Activated T-helper 1 cell treated with anti-CD3 and anti-CD28 coated beads, Interleukin-12 subunit alpha, Interleukin-12 subunit beta, Interleukin-2, Interleukin-4 antibody, amounts not matched to agents 30 ng/mL and 10 ng/mL and 1 ng/mL, durations not matched to agents 14 hours and 24 hours and 36 hours (primary cell): ENCODE results near the gene PTPRB. TPM values are rescaled to one million over a fixed set of nuclear protein-coding genes. Genes with fewer than 3 reads are reported as not detected.
"Not testable (repeated sequence)": the region's sequence is repeated elsewhere in the genome, so short reads cannot be mapped to it uniquely, and the experiment has no call there.

Experiments used
- DNase-seq: peaks from one replicate; pipeline ENCODE4 v3.0.0; 2021; ENCODE audit warnings: low spot score
- H3K27ac Mint-ChIP-seq: one replicate; pipeline ENCODE4 v1.8.0; 2021; ENCODE audit warnings: mild to moderate bottlenecking, mixed read lengths
- H3K27me3 Mint-ChIP-seq: one replicate; pipeline ENCODE4 v1.8.0; 2022; ENCODE audit warnings: mild to moderate bottlenecking, moderate library complexity, mixed read lengths; ENCODE audit not compliant: insufficient read depth
- H3K36me3 Mint-ChIP-seq: one replicate; pipeline ENCODE4 v1.8.0; 2021; ENCODE audit warnings: low read depth, mixed read lengths
- H3K4me1 Mint-ChIP-seq: one replicate; pipeline ENCODE4 v1.8.0; 2021; ENCODE audit warnings: low read depth, mixed read lengths
- H3K4me3 Mint-ChIP-seq: one replicate; pipeline ENCODE4 v1.8.0; 2021; ENCODE audit warnings: mild to moderate bottlenecking, moderate library complexity, mixed read lengths
- H3K9me3 Mint-ChIP-seq: one replicate; pipeline ENCODE4 v1.8.0; 2021; ENCODE audit warnings: mixed read lengths
- intact Hi-C: fragments of 100-400 bp; cut with micrococcal nuclease; formaldehyde crosslinking; loops from one replicate; pipeline ENCODE4 v1.15.1; 2024
- total RNA-seq: library from RNA; stranded (reverse); gene quantifications from 2 replicates; pipeline ENCODE4 v1.2.3, GENCODE V29; 2022

PTPRB gene
- total RNA-seq, 1 donor from 2014 or later, result not detected

- no peak for DNase-seq
- H3K27me3 Mint-ChIP-seq, result no peaks in the 10 kb centered on the region
- no peaks in the 10 kb centered on the region for H3K36me3 Mint-ChIP-seq
- no peaks in the 10 kb centered on the region for H3K9me3 Mint-ChIP-seq
- no peak overlapping the region for H3K27ac Mint-ChIP-seq
- H3K4me1 Mint-ChIP-seq, result no peaks in the 10 kb centered on the region
- no peak overlapping the region for H3K4me3 Mint-ChIP-seq
- intact Hi-C loops, result no loop called here
Measured at GRCh38 chr12:70540996-70541395, 96.2 kb downstream of the PTPRB start.

GRCh38 chr12:70536650-70537049, 100.6 kb downstream of the PTPRB start:
- Mint-ChIP-seq H3K4me3 (no peak overlapping the region), H3K9me3 (peaks cover 3% of the 10 kb centered on the region), H3K27ac (no peak overlapping the region), H3K27me3 (peaks cover 2% of the 10 kb centered on the region), H3K36me3 (no peaks in the 10 kb centered on the region), H3K4me1 (no peaks in the 10 kb centered on the region)
- intact Hi-C loops, result no loop called here
- no peak for DNase-seq

GRCh38 chr12:70535896-70536374, 101.3 kb downstream of the PTPRB start:
- H3K27ac Mint-ChIP-seq, result no peak overlapping the region
- no peak overlapping the region for H3K4me3 Mint-ChIP-seq
- intact Hi-C loops, result no loop called here
- peaks cover 2% of the 10 kb centered on the region for H3K27me3 Mint-ChIP-seq
- no peaks in the 10 kb centered on the region for H3K36me3 Mint-ChIP-seq
- H3K4me1 Mint-ChIP-seq, result no peaks in the 10 kb centered on the region
- H3K9me3 Mint-ChIP-seq, result peaks cover 3% of the 10 kb centered on the region
- DNase-seq, result no peak

- no peaks in the 10 kb centered on the region for H3K36me3 Mint-ChIP-seq
- H3K4me1 Mint-ChIP-seq, result no peaks in the 10 kb centered on the region
- H3K27ac Mint-ChIP-seq, result no peak overlapping the region
- DNase-seq, result no peak
- H3K27me3 Mint-ChIP-seq, result peaks cover 2% of the 10 kb centered on the region
- intact Hi-C loops, result no loop called here
- peaks cover 3% of the 10 kb centered on the region for H3K9me3 Mint-ChIP-seq
- no peak overlapping the region for H3K4me3 Mint-ChIP-seq
Measured at GRCh38 chr12:70534466-70534865, 102.8 kb downstream of the PTPRB start.

- Mint-ChIP-seq H3K4me1 (no peaks in the 10 kb centered on the region), H3K4me3 (no peak overlapping the region), H3K27ac (no peak overlapping the region), H3K36me3 (no peaks in the 10 kb centered on the region), H3K9me3 (peaks cover 3% of the 10 kb centered on the region), H3K27me3 (peaks cover 2% of the 10 kb centered on the region)
- DNase-seq, result no peak
- intact Hi-C loops, result no loop called here
Measured at GRCh38 chr12:70529647-70530046, 107.6 kb downstream of the PTPRB start.

- Mint-ChIP-seq H3K27ac (no peak overlapping the region), H3K4me3 (no peak overlapping the region)
Measured at GRCh38 chr12:70520847-70521246, 116.4 kb downstream of the PTPRB start.

GRCh38 chr12:70513426-70513825, 123.8 kb downstream of the PTPRB start:
- no peaks in the 10 kb centered on the region for H3K9me3 Mint-ChIP-seq
- no peaks in the 10 kb centered on the region for H3K36me3 Mint-ChIP-seq
- H3K27me3 Mint-ChIP-seq, result no peaks in the 10 kb centered on the region
- H3K4me1 Mint-ChIP-seq, result no peaks in the 10 kb centered on the region
- no peak overlapping the region for H3K27ac Mint-ChIP-seq
- no peak overlapping the region for H3K4me3 Mint-ChIP-seq
- DNase-seq, result no peak
- intact Hi-C loops, result no loop called here

More at GRCh38 chr12:70520847-70521246, 116.4 kb downstream of the PTPRB start:
- intact Hi-C loops, result no loop called here
- H3K4me1 Mint-ChIP-seq, result no peaks in the 10 kb centered on the region
- H3K27me3 Mint-ChIP-seq, result no peaks in the 10 kb centered on the region
- H3K36me3 Mint-ChIP-seq, result no peaks in the 10 kb centered on the region
- no peaks in the 10 kb centered on the region for H3K9me3 Mint-ChIP-seq
- DNase-seq, result no peak

GRCh38 chr12:70508178-70508577, 129.1 kb downstream of the PTPRB start:
- H3K27ac Mint-ChIP-seq, result no peak overlapping the region
- intact Hi-C loops, result no loop called here

GRCh38 chr12:70507442-70507841, 129.8 kb downstream of the PTPRB start:
- H3K4me1 Mint-ChIP-seq, result no peaks in the 10 kb centered on the region
- no peak overlapping the region for H3K27ac Mint-ChIP-seq
- H3K36me3 Mint-ChIP-seq, result no peaks in the 10 kb centered on the region
- H3K27me3 Mint-ChIP-seq, result no peaks in the 10 kb centered on the region
- peaks cover 3% of the 10 kb centered on the region for H3K9me3 Mint-ChIP-seq
- no peak for DNase-seq
- H3K4me3 Mint-ChIP-seq, result no peak overlapping the region
- intact Hi-C loops, result no loop called here

More at GRCh38 chr12:70508178-70508577, 129.1 kb downstream of the PTPRB start:
- Mint-ChIP-seq H3K4me1 (no peaks in the 10 kb centered on the region), H3K27me3 (no peaks in the 10 kb centered on the region), H3K36me3 (no peaks in the 10 kb centered on the region), H3K9me3 (peaks cover 3% of the 10 kb centered on the region), H3K4me3 (no peak overlapping the region)
- DNase-seq, result no peak

GRCh38 chr12:70497508-70497907, 139.7 kb downstream of the PTPRB start:
- Mint-ChIP-seq H3K9me3 (peaks cover 8% of the 10 kb centered on the region), H3K4me3 (no peak overlapping the region), H3K27me3 (no peaks in the 10 kb centered on the region), H3K36me3 (no peaks in the 10 kb centered on the region), H3K4me1 (no peaks in the 10 kb centered on the region), H3K27ac (no peak overlapping the region)
- no peak for DNase-seq
- intact Hi-C loops, result no loop called here

GRCh38 chr12:70492904-70493303, 144.3 kb downstream of the PTPRB start:
- DNase-seq, H3K4me1 Mint-ChIP-seq, H3K9me3 Mint-ChIP-seq, H3K27ac Mint-ChIP-seq, H3K36me3 Mint-ChIP-seq, intact Hi-C loops, H3K4me3 Mint-ChIP-seq, H3K27me3 Mint-ChIP-seq: not testable (repeated sequence)

- H3K4me3 Mint-ChIP-seq, DNase-seq, H3K9me3 Mint-ChIP-seq, H3K27ac Mint-ChIP-seq, intact Hi-C loops, H3K27me3 Mint-ChIP-seq, H3K36me3 Mint-ChIP-seq, H3K4me1 Mint-ChIP-seq: not testable (repeated sequence)
Measured at GRCh38 chr12:70490928-70491327, 146.3 kb downstream of the PTPRB start.

- H3K27ac Mint-ChIP-seq, result no peak overlapping the region
- H3K4me3 Mint-ChIP-seq, result no peak overlapping the region
- H3K9me3 Mint-ChIP-seq, result no peaks in the 10 kb centered on the region
- no peak for DNase-seq
- peaks cover 4% of the 10 kb centered on the region for H3K27me3 Mint-ChIP-seq
- no peaks in the 10 kb centered on the region for H3K4me1 Mint-ChIP-seq
- H3K36me3 Mint-ChIP-seq, result no peaks in the 10 kb centered on the region
- intact Hi-C loops, result no loop called here
Measured at GRCh38 chr12:70487440-70487839, 149.8 kb downstream of the PTPRB start.

- Mint-ChIP-seq H3K4me1 (no peaks in the 10 kb centered on the region), H3K4me3 (no peak overlapping the region)
- intact Hi-C loops, result no loop called here
Measured at GRCh38 chr12:70486588-70486987, 150.6 kb downstream of the PTPRB start.

More at GRCh38 chr12:70486588-70486987, 150.6 kb downstream of the PTPRB start:
- Mint-ChIP-seq H3K27ac (no peak overlapping the region), H3K9me3 (no peaks in the 10 kb centered on the region), H3K27me3 (peaks cover 4% of the 10 kb centered on the region), H3K36me3 (no peaks in the 10 kb centered on the region)
- no peak for DNase-seq
